GM12874 (cell line): ENCODE data around the gene ZNF672.

ENCODE experiments used
- TF ChIP-seq, protein P1 (sequence below): IDR thresholded peaks from 2 replicates; pipeline ENCODE4 v1.5.1; 2011; ENCODE audit warnings: low read depth, mild to moderate bottlenecking, control low read depth, low read length, moderate library complexity; ENCODE audit not compliant: insufficient read depth

The ZNF672 gene

DNA sequence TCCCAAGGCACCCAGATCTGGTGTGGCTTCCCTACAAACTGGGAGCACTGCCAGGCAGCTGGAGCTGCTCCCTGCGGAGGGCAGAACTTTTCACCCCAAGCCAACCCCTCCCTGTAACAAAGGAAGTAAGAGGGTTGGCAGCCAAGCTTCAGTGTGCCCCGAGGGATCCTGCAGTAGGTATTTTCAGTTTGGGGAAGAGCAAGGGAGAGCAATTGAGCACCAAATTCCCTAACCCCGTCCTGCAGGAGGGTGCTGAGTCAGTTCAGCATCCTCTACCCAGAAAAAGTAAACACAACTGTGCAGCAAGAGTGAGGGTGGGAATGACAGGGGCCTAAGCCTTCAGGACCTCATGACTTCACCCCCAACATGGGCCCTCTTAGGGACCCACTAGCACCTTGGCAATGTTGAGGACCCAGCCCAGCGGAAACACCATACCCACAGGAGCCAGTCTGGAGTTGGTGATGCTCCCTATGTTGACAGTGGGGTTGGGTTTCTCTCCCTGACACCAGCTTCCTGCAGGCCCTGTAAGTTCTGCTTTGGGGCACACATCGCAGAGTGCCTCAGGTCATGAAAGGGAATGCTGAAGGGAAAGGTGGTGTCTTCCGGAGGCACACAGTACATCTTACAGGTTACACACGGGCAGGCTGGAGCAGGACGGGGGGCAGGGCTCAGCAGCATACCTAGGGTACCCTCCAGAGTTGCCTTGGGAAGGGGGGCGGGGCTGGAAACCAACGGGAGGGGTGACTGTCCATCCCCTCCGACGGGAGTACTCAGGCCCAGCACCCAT is 27.1 kb upstream of the ZNF672 start:
- TF ChIP-seq, protein P1, sequence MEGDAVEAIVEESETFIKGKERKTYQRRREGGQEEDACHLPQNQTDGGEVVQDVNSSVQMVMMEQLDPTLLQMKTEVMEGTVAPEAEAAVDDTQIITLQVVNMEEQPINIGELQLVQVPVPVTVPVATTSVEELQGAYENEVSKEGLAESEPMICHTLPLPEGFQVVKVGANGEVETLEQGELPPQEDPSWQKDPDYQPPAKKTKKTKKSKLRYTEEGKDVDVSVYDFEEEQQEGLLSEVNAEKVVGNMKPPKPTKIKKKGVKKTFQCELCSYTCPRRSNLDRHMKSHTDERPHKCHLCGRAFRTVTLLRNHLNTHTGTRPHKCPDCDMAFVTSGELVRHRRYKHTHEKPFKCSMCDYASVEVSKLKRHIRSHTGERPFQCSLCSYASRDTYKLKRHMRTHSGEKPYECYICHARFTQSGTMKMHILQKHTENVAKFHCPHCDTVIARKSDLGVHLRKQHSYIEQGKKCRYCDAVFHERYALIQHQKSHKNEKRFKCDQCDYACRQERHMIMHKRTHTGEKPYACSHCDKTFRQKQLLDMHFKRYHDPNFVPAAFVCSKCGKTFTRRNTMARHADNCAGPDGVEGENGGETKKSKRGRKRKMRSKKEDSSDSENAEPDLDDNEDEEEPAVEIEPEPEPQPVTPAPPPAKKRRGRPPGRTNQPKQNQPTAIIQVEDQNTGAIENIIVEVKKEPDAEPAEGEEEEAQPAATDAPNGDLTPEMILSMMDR = no peak

DNA sequence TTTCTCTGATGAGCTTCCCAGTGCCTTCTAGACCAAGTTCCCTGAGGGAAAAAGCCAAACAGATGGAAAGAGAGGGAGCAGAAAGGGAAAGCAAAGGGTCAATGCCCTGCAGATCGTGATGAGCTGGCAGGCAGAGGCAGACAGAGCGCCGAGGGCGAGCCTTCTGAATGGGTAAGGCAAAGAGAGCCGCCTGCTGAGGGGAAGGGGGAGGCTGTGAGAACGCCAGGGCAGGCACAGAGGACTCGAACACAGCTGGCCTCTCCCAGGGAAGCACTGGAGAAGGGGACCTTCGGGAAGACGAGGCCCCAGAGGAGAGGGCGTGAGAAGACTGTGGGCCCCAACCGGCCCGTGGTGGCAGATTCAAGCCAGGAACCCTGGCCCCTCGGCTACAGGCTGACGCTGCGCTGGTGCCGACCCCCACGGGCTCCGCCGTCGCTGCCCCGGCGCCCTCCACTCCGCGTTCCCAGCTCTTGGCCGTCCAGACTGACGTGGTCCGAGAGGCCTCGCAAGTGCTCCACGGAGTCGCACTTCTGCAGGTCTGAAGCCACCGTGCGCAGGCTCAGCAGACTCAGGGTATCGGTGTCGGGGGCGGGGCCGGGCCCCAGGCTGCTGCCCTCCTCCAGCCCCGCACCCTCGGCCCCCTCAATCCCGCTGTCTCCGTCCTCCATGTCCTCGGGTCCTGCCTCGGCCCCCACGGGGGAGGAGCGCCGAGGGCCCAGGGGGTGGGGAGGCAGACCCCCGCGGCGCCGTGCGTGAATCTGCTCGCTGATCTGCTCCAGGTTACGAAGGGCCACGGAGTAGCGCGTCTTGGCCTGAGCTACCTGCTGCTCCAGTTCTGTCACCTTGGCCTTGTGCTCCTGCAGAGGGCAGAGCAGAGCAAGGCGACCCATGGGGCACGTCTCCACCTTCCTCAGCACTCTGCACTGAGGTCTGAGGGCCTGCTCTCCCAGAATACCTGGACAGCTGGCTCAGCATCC is 26.2 kb upstream of the ZNF672 start:
- TF ChIP-seq, protein P1 = peak; percentile 20; the same call in 1 of the 2 replicates

GRCh38 chr1:248812736-248813425 is 25.1 kb upstream of the ZNF672 start:
- TF ChIP-seq, protein P1 = no peak

- TF ChIP-seq, protein P1 = no peak
These were observed 24.5 kb upstream of the ZNF672 start for GRCh38 chr1:248813546-248813945.

DNA sequence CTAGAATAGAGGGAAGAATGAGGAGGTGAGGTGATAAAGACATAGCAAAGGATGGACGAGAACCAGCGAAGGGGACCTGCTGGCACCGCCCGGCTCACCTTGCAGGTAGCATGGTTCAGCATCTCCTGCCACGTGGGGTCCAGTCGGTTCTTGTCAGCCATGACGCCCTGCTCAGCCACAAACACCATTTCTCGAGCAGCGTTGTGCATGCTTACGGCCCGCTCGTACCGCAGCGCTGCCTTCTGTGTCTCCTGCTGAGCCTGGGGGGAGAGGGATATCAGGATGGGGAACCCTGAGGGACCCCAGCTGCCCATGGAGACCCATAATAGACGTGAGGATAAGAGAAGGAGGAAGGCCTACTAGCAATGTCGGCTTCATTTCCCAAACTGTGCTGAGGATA is 23.7 kb upstream of the ZNF672 start:
- TF ChIP-seq, protein P1 = no peak

DNA sequence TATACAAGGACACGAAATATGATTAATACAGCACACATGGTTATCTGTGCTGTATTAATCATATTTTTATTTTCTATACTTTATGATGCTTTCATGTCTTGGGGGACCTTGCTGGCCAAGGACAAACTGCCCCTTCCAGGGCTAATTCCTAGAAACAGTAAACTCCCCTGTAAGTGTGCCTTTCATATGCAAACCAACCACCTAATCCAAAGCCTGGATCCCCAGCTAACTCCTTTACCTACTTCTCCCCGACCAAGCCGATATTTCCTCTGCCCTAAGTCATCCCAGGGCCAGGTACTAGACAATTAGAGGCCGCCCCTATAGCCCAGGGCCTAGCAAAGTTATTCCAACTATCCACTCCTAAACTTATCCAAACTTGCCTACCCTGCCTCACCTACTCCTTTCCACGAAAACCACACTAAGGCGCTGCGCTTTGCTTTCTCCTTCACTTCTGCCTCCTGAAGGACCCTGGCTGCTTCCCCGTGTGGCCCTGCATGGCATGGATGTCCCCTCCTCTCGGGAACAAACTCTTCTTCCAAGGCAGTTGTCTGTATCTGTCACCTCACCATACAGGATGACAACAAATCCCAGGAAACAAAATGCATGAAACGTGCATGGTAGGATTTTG is 22.5 kb upstream of the ZNF672 start:
- TF ChIP-seq, protein P1 = no peak
